ENCODE data around the gene CPA5. TPM values are rescaled to one million over a fixed set of nuclear protein-coding genes. Genes with fewer than 3 reads are reported as not detected.
"Not testable (repeated sequence)": the region's sequence is repeated elsewhere in the genome, so short reads cannot be mapped to it uniquely, and the experiment has no call there.

CPA5 gene
- total RNA-seq, 1 experiment from 2014 or later, result 0.13 TPM

DNA sequence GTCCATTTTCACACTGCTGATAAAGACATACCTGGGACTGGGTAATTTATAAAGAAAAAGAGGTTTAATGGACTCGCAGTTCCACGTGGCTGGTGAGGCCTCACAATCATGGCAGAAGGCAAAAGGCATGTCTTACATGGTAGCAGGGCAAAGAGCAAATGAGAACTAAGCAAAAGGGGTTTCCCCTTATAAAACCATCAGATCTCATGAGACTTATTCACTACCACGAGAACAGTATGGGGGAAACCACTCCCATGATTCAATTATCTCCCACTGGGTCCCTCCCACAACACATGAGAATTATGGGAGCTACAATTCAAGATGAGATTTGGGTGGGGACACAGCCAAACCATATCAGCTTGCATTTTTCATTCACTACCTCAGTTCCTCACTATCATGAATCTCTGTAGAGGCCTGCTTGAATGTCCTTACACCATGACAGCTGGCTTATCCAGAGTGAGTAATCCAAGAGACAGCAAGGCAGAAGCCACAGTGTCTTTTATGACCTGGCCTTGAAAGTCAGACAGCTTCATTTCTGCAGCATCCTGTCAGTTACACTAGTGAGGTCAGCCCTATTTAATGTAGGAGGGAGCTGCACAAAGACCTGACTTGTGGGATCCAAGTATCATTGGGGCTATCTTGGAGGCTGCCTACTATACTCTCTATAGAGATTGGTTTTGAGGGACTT is 22.9 kb upstream of the CPA5 start:
- not testable (repeated sequence) for DNase-seq, H3K27me3 ChIP-seq, H3K4me3 ChIP-seq, H3K9me3 ChIP-seq
- H3K36me3 ChIP-seq, result peaks cover 18% of the 10 kb centered on the region

- no peak for DNase-seq
- Histone ChIP-seq H3K36me3 (peaks cover 18% of the 10 kb centered on the region), H3K9me3 (no peaks in the 10 kb centered on the region), H3K27me3 (no peaks in the 10 kb centered on the region), H3K4me3 (no peak overlapping the region)
Observed at GRCh38 chr7:130322615-130323014, 22.0 kb upstream of the CPA5 start.

DNA sequence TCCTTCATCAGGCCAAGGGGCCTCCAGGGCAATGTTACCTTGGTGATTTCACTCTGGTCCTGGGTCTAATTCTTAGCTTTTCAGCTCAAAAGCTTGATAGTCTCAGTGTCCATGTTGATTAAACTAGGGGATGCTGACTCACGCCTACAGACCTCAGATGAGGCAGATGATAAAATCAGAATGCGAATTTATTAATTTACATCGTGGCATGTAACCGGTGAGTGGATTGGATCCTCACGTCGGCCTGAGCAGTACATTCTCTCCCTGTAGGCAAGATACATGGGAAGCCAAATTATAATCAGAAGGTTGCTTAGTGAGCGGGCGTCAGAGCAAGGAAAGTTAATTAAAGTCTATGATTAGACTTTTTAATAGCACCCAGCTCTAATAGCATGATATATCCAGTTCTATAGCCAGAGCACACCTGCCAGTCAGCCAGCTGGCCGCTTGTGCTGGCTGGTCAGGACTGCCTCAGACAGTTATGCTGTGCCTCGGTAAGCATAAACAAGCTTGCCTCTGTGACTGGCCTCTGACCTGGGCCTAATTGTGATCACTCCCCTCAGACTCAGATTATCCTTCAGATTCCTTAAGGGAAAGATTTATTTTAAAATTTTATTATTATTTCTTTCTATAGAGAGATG is 20.2 kb upstream of the CPA5 start:
- Histone ChIP-seq H3K36me3 (peaks cover 10% of the 10 kb centered on the region), H3K4me3 (no peak overlapping the region), H3K27me3 (no peaks in the 10 kb centered on the region), H3K9me3 (no peaks in the 10 kb centered on the region)
- DNase-seq, result no peak

DNA sequence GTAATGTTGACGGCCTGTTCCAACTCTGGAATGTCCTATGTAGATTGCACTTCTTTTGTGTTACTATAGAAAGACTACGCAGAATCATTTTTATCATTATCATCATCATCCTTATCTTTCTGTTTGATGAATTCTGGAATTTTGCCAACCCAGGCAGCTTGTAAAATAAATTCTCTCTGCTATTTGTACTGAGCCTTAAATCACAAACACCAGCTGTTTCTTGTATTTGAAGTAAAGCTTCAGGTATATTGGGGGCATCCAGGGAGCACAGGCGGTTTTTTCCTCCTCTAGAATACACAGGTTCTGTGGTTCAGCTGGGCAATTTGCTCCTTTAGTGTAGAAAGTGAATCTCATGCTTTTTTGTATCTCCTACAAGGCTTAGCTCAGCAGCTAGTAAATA is 14.9 kb upstream of the CPA5 start:
- Histone ChIP-seq H3K36me3 (no peaks in the 10 kb centered on the region), H3K9me3 (no peaks in the 10 kb centered on the region), H3K4me3 (no peak overlapping the region), H3K27me3 (no peaks in the 10 kb centered on the region)
- no peak for DNase-seq

DNA sequence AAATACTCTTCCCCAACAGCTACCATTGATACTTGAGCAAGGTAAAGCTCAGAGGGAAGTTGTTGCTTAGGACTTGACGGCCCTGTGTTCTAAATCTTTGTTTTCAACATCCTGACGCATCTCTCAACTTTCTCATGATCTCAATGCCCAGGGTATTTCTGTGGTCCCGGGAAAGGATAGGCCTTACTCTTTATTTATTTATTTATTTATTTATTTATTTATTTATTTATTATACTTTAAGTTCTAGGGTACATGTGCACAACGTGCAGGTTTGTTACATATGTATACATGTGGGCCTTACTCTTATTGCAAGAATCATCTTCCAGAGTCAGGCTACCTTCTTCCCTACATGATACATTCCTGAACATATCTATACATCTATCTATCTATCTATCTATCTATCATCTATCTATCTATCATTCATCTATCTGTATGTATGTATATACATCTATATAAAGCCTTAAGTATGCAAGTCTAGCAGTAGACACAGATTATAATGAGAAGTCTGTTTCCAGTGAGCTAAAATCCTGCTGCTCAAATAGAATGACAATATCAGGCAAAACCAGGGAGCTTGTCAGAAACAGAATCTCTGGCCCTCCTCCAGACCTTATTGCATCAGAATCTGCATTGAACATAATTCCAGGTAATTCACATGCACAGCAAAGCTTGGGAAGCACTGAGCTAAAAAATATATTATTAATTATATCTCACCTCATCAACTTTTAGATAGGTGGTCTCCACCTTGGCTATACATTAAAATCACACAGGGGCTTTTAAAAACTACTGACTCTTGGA is 12.2 kb upstream of the CPA5 start:
- DNase-seq, result no peak
- Histone ChIP-seq H3K36me3 (no peaks in the 10 kb centered on the region), H3K4me3 (no peak overlapping the region), H3K9me3 (no peaks in the 10 kb centered on the region), H3K27me3 (no peaks in the 10 kb centered on the region)

- Histone ChIP-seq H3K27me3 (no peaks in the 10 kb centered on the region), H3K4me3 (no peak overlapping the region), H3K9me3 (no peaks in the 10 kb centered on the region), H3K36me3 (no peaks in the 10 kb centered on the region)
- DNase-seq, result no peak
Observed at GRCh38 chr7:130333832-130334231, 10.8 kb upstream of the CPA5 start.

DNA sequence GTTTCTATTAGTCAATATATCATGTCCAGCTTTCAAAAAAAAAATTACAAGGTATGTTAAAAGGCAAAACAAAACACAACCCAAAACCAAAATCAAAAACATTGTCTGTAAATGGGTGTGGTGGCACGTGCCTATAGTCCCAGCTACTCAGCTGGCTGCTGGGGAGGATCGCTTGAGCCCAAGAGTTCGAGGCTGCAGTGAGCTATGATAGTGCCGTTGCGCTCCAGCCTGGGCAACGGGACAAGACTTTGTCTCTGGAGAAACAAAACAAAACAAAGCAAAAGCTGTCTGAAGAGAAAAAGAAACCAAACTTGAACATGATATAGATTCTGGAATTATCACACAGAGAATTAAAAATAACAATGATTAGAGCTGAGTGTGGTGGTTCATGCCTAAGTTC is 10.3 kb upstream of the CPA5 start:
- no peak for DNase-seq
- Histone ChIP-seq H3K4me3 (no peak overlapping the region), H3K36me3 (no peaks in the 10 kb centered on the region), H3K27me3 (no peaks in the 10 kb centered on the region), H3K9me3 (no peaks in the 10 kb centered on the region)

DNA sequence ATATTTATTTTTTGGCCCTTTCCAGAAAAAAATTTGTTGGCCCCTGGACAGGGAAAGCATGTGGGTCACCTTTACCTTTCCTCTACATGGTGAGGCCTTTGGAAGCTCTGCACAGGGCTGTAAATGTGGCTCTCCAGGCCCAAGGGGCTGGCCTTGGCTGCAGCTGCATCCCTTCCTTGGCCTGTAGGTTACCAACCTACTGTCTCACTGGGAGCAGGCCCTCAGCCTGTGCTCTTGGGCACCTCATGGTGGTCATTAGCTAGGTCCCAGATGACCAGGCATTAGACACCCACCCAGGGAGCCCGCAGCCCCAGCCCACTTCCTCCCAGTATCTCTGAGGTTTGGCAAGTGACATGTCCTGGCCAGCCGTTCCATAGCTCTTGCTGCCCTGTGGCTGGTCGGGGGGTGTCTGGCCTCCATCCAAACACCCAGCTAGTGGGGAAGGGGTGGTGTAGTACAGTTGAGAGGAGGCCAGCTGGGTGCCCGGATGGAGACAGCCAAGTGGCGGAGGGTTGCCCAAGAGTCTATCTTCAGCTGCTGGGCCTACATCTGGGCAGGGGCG is 7.1 kb upstream of the CPA5 start:
- no peak for DNase-seq
- H3K9me3 ChIP-seq, result no peaks in the 10 kb centered on the region
- H3K36me3 ChIP-seq, result no peaks in the 10 kb centered on the region
- H3K4me3 ChIP-seq, result no peak overlapping the region
- no peaks in the 10 kb centered on the region for H3K27me3 ChIP-seq

- H3K27me3 ChIP-seq, result no peaks in the 10 kb centered on the region
- H3K4me3 ChIP-seq, result no peak overlapping the region
- H3K36me3 ChIP-seq, result no peaks in the 10 kb centered on the region
- H3K9me3 ChIP-seq, result no peaks in the 10 kb centered on the region
- no peak for DNase-seq
Observed at GRCh38 chr7:130338233-130338632, 6.4 kb upstream of the CPA5 start.

DNA sequence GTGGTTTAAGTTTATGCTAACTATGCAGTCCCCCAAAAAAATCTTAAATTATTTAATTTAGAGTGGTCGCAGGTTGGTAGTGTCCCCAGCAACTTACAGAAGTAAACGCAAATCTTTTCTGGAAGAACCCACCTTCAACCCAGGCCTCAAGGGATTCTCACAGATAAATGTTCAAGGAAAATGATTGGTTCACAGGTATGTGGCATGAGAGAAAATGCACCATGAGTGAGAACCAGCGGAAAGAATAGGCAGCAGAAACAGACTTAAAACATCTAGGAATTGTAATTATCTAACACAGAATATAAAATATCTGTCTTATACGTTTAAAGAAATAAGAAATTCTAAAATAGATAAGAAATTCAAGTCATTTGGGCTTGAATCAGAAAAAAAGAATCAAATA is 2.7 kb upstream of the CPA5 start:
- no peak for DNase-seq
- Histone ChIP-seq H3K27me3 (no peaks in the 10 kb centered on the region), H3K36me3 (no peaks in the 10 kb centered on the region), H3K4me3 (no peak overlapping the region), H3K9me3 (no peaks in the 10 kb centered on the region)

DNA sequence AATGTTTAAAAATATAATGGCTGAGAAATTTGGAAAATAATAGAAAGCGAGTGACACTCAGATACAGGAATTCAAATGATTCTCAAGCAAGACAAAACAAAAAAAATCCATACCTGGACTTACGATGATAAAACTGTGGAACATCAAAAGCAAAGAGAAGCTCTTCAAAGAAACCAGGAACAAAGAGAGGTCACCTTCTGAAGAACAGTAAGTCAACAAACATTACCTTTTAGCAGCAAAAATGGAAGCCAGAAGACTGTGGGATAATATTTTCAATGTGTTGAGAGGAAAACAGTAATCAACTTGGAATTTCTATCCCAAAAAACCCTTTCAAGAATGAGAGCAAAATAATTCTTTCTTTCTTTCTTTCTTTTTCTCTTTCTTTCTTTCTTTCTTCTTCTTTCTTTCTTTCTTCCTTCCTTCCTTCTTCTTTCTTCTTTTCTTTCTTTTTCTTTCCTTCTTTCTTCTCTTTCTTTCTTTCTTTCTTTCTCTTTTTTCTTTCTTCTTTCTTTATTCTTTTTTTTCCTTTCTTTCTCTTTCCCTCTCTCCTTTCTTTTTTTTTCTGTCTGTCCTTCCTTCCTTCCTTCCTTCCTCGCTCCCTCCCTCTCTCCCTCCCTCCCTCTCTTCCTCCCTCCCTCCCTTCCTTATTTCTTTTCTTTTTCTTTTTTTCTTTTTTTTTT is 1.8 kb upstream of the CPA5 start:
- no peak for DNase-seq
- Histone ChIP-seq H3K36me3 (no peaks in the 10 kb centered on the region), H3K9me3 (no peaks in the 10 kb centered on the region), H3K4me3 (no peak overlapping the region), H3K27me3 (no peaks in the 10 kb centered on the region)

- DNase-seq, result no peak
- Histone ChIP-seq H3K36me3 (no peaks in the 10 kb centered on the region), H3K9me3 (no peaks in the 10 kb centered on the region), H3K4me3 (no peak overlapping the region), H3K27me3 (no peaks in the 10 kb centered on the region)
Observed at GRCh38 chr7:130345136-130345535, 520 bp downstream of the CPA5 start.

- H3K9me3 ChIP-seq, result no peaks in the 10 kb centered on the region
- no peaks in the 10 kb centered on the region for H3K27me3 ChIP-seq
- H3K36me3 ChIP-seq, result no peaks in the 10 kb centered on the region
- no peak for DNase-seq
- H3K4me3 ChIP-seq, result no peak overlapping the region
Observed at GRCh38 chr7:130345725-130346124, 1.1 kb downstream of the CPA5 start.

GRCh38 chr7:130346177-130346905 is 1.7 kb downstream of the CPA5 start:
- Histone ChIP-seq H3K4me3 (no peak overlapping the region), H3K9me3 (no peaks in the 10 kb centered on the region), H3K36me3 (no peaks in the 10 kb centered on the region), H3K27me3 (no peaks in the 10 kb centered on the region)
- DNase-seq, result no peak

DNA sequence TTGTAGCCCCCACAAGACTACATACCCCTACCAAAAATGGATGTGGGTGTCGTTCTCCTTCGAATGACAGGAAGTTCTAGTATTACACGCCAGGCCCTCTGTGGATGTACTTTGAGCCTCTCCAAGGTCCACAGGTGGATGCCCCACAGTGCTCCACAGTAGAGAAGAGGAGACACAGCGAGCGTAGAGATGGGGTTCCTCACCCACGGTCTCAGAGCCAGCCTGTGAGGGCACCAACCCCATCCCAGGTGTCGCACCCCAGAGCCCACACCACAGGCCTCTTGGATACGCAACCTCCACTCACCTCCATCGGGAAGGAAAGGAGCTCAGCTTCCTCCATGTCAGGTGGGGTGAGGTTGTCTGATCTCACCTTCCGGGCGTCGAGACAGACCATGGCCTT is 2.3 kb downstream of the CPA5 start:
- H3K9me3 ChIP-seq, result no peaks in the 10 kb centered on the region
- no peak overlapping the region for H3K4me3 ChIP-seq
- no peak for DNase-seq
- no peaks in the 10 kb centered on the region for H3K27me3 ChIP-seq
- H3K36me3 ChIP-seq, result no peaks in the 10 kb centered on the region
